BJ (cell line): Measurements from ENCODE around the gene MYBPH. TPM values are rescaled to one million over a fixed set of nuclear protein-coding genes. Genes with fewer than 3 reads are reported as not detected.
A peak's percentile ranks its signal among the peaks of the same experiment; 100 is the strongest.

Experiments
- CTCF ChIA-PET: fragments of 350-600 bp; formaldehyde crosslinking; extraction: SDS; loops from one replicate; lab custom pipeline; 2021; ENCODE audit warnings: antibody characterized with exemption, inconsistent platforms; lab: Yijun Ruan, JAX
- POLR2A ChIA-PET: fragments of 300-600 bp; sonication (Branson Sonifier 250); formaldehyde crosslinking; extraction: SDS; loops from one replicate; lab custom pipeline; 2021; ENCODE audit warnings: antibody characterized with exemption; lab: Charles Lee
- DNase-seq: peaks from one replicate; pipeline ENCODE4 v3.0.0-alpha.2; 2011; ENCODE audit warnings: low read depth
- H3K27me3 ChIP-seq: 2 replicates; pipeline ENCODE4 v1.6.0; 2011; ENCODE audit warnings: low read length; ENCODE audit not compliant: control insufficient read depth, insufficient read depth
- H3K36me3 ChIP-seq: 2 replicates; pipeline ENCODE4 v1.5.1; 2011; ENCODE audit warnings: low read length; ENCODE audit not compliant: control insufficient read depth, insufficient read depth
- H3K4me3 ChIP-seq: 2 replicates; pipeline ENCODE4 v1.5.1; 2011; ENCODE audit warnings: low read depth, mild to moderate bottlenecking, control low read depth, low read length
- CTCF ChIP-seq: IDR thresholded peaks from 2 replicates; pipeline ENCODE4 v1.5.1; 2011; ENCODE audit warnings: low read depth, mild to moderate bottlenecking, control low read depth, inconsistent platforms, low read length, moderate library complexity; ENCODE audit not compliant: insufficient read depth
- polyA plus RNA-seq: library from polyadenylated mRNA; depleted of rRNA; stranded (reverse); fragments of >200 nt; gene quantifications from 2 replicates; pipeline ENCODE4 v1.2.3, GENCODE V29; 2011

The MYBPH gene
- polyA plus RNA-seq, 1 experiment: not detected

GRCh38 chr1:203173011-203173555, 2.5 kb downstream of the MYBPH start:
- TF ChIP-seq CTCF: no peak
- no peaks in the 10 kb centered on the region for H3K36me3 ChIP-seq
- POLR2A ChIA-PET: no interaction called here
- no peak for DNase-seq
- no peaks in the 10 kb centered on the region for H3K27me3 ChIP-seq
- no peak overlapping the region for H3K4me3 ChIP-seq
- CTCF ChIA-PET: interaction anchor here (0.7 to 12.2 kb wide), 24 partner anchors 11 to 144 kb away, joined by 3 to 183 read pairs (median 10); partner anchors contain the start of genes ADORA1 and CHI3L1

- Histone ChIP-seq H3K4me3 (no peak overlapping the region), H3K27me3 (no peaks in the 10 kb centered on the region), H3K36me3 (no peaks in the 10 kb centered on the region)
- peak; percentile 98 for TF ChIP-seq CTCF
- ChIA-PET POLR2A (no interaction called here), CTCF (interaction anchor here (0.7 to 12.2 kb wide), 34 partner anchors 8 to 145 kb away, joined by 3 to 183 read pairs (median 4); partner anchors contain the start of genes ADORA1 and CHI3L1)
- no peak for DNase-seq
These were observed 3.2 kb downstream of the MYBPH start for GRCh38 chr1:203172184-203173010.

- no peak for TF ChIP-seq CTCF
- Histone ChIP-seq H3K36me3 (no peaks in the 10 kb centered on the region), H3K27me3 (no peaks in the 10 kb centered on the region), H3K4me3 (no peak overlapping the region)
- no peak for DNase-seq
- ChIA-PET CTCF (interaction anchor here (0.7 to 12.2 kb wide), 24 partner anchors 8 to 144 kb away, joined by 3 to 183 read pairs (median 6); partner anchors contain the start of genes ADORA1 and CHI3L1), POLR2A (no interaction called here)
These were observed 4.1 kb downstream of the MYBPH start for GRCh38 chr1:203171341-203172183.

- ChIA-PET CTCF (interaction anchor here (1.3 to 12.2 kb wide), 10 partner anchors 9 to 131 kb away, joined by 5 to 183 read pairs (median 28); partner anchors contain the start of genes ADORA1 and CHI3L1), POLR2A (interaction anchor here (0.6 kb wide), 1 partner anchor 44 kb away, joined by 13 read pairs; no protein-coding TSS in a partner anchor)
- H3K4me3 ChIP-seq: no peak overlapping the region
- no peak for TF ChIP-seq CTCF
- no peak for DNase-seq
- no peaks in the 10 kb centered on the region for H3K36me3 ChIP-seq
- H3K27me3 ChIP-seq: no peaks in the 10 kb centered on the region; the same call in 1 of the 2 replicates
These were observed 4.8 kb downstream of the MYBPH start for GRCh38 chr1:203170625-203171330.
